ENCODE measurements around the gene FNDC11. TPM values are rescaled to one million over a fixed set of nuclear protein-coding genes. Genes with fewer than 3 reads are reported as not detected.

The FNDC11 gene
- total RNA-seq, 2 donors from 2014 or later = 1.8 to 12.1 TPM

- intact Hi-C loops (cut with DNase I) = no loop called here
- Histone ChIP-seq H3K27ac (no peak overlapping the region), H3K27me3 (replicated peaks; ENCODE audit: insufficient read depth) (no peaks in the 10 kb centered on the region), H3K36me3 (no peaks in the 10 kb centered on the region), H3K9me3 (no peaks in the 10 kb centered on the region), H3K4me3 (no peak overlapping the region), H3K4me1 (replicated peaks) (no peaks in the 10 kb centered on the region)
- WGBS = 16% methylated on average over 25 of the region's 25 CpGs
- DNase-seq (ENCODE audit: low spot score) = no peak
- no peak for TF ChIP-seq CTCF (IDR thresholded peaks at IDR 0.05)
Measured at GRCh38 chr20:63549019-63549418, 4.9 kb upstream of the FNDC11 start.

- intact Hi-C loops (cut with DNase I) = no loop called here
- Histone ChIP-seq H3K27ac (no peak overlapping the region), H3K27me3 (replicated peaks; ENCODE audit: insufficient read depth) (no peaks in the 10 kb centered on the region), H3K9me3 (no peaks in the 10 kb centered on the region), H3K4me1 (replicated peaks) (no peaks in the 10 kb centered on the region), H3K4me3 (no peak overlapping the region), H3K36me3 (no peaks in the 10 kb centered on the region)
- DNase-seq (ENCODE audit: low spot score) = no peak
- TF ChIP-seq CTCF (IDR thresholded peaks at IDR 0.05) = no peak
- no peak for TF ChIP-seq POLR2AphosphoS5 (IDR thresholded peaks at IDR 0.05)
- no peak for TF ChIP-seq POLR2A (IDR thresholded peaks at IDR 0.05)
- 80% methylated on average over 18 of the region's 18 CpGs for WGBS
Measured at GRCh38 chr20:63549679-63550282, 4.2 kb upstream of the FNDC11 start.

GRCh38 chr20:63551068-63551467 is 2.9 kb upstream of the FNDC11 start:
- Histone ChIP-seq H3K36me3 (no peaks in the 10 kb centered on the region), H3K27me3 (replicated peaks; ENCODE audit: insufficient read depth) (no peaks in the 10 kb centered on the region), H3K27ac (no peak overlapping the region), H3K4me3 (no peak overlapping the region), H3K4me1 (replicated peaks) (no peaks in the 10 kb centered on the region), H3K9me3 (no peaks in the 10 kb centered on the region)
- DNase-seq (ENCODE audit: low spot score) = no peak
- intact Hi-C loops (cut with DNase I) = no loop called here
- 61% methylated on average over 9 of the region's 9 CpGs for WGBS
- no peak for TF ChIP-seq CTCF (IDR thresholded peaks at IDR 0.05)
- no peak for TF ChIP-seq POLR2AphosphoS5 (IDR thresholded peaks at IDR 0.05)
- no peak for TF ChIP-seq POLR2A (IDR thresholded peaks at IDR 0.05)

- Histone ChIP-seq H3K9me3 (no peaks in the 10 kb centered on the region), H3K4me1 (replicated peaks) (no peaks in the 10 kb centered on the region), H3K27me3 (replicated peaks; ENCODE audit: insufficient read depth) (no peaks in the 10 kb centered on the region), H3K4me3 (no peak overlapping the region), H3K36me3 (no peaks in the 10 kb centered on the region), H3K27ac (no peak overlapping the region)
- no peak for DNase-seq (ENCODE audit: low spot score)
- TF ChIP-seq CTCF (IDR thresholded peaks at IDR 0.05) (no peak), POLR2A (IDR thresholded peaks at IDR 0.05) (no peak), POLR2AphosphoS5 (IDR thresholded peaks at IDR 0.05) (no peak)
- intact Hi-C loops (cut with DNase I) = no loop called here
- 45% methylated on average over 15 of the region's 15 CpGs for WGBS
Measured at GRCh38 chr20:63552481-63553249, 1.3 kb upstream of the FNDC11 start.

All from prostate gland (tissue), 2 donors.